Lung (tissue), 12 donors: ENCODE data around the gene C9orf50. TPM values are rescaled to one million over a fixed set of nuclear protein-coding genes. Genes with fewer than 3 reads are reported as not detected.

Source experiments
- ATAC-seq: fragments of 200-7000 bp; cut with Tn5 transposase; one replicate; pipeline ENCODE4 v1.9.1; 2020; ENCODE audit warnings: moderate number of reproducible peaks; ENCODE audit not compliant: insufficient read depth, low FRiP score
- DNase-seq, 3 donors: peaks; one replicate each; pipeline ENCODE4 v3.0.0-alpha.2; 2013 to 2017
- H3K27ac ChIP-seq, 2 donors: one replicate each; pipeline ENCODE4 v1.5.1; 2013; ENCODE audit warnings: mild to moderate bottlenecking in 2 of 2, moderate library complexity in 2 of 2, control low read depth in 1 of 2, inconsistent platforms in 1 of 2, low read depth in 1 of 2, low read length in 1 of 2
- H3K27me3 ChIP-seq, 3 donors: one replicate each; pipeline ENCODE4 v1.5.1; 2013; ENCODE audit warnings: low read length in 2 of 3; ENCODE audit not compliant: control insufficient read depth in 3 of 3, insufficient read depth in 3 of 3
- H3K36me3 ChIP-seq, 4 donors: one replicate each; pipeline ENCODE4 v1.5.1; 2013; ENCODE audit warnings: low read length in 4 of 4, mild to moderate bottlenecking in 1 of 4, moderate library complexity in 1 of 4; ENCODE audit not compliant: control insufficient read depth in 4 of 4, insufficient read depth in 4 of 4
- H3K4me1 ChIP-seq, 5 donors: one replicate each; pipeline ENCODE4 v1.5.1; 2013; ENCODE audit warnings: low read length in 5 of 5, mild to moderate bottlenecking in 2 of 5, moderate library complexity in 1 of 5; ENCODE audit not compliant: control insufficient read depth in 5 of 5, insufficient read depth in 5 of 5
- H3K4me3 ChIP-seq: one replicate; pipeline ENCODE4 v1.5.1; 2013; ENCODE audit warnings: mild to moderate bottlenecking, control low read depth, moderate library complexity
- H3K9ac ChIP-seq, 2 donors: one replicate each; pipeline ENCODE4 v1.5.1; 2013; ENCODE audit warnings: low read length in 2 of 2, control low read depth in 1 of 2; ENCODE audit not compliant: insufficient read depth in 1 of 2
- H3K9me3 ChIP-seq, 4 donors: one replicate each; pipeline ENCODE4 v1.5.1; 2013; ENCODE audit warnings: low read length in 3 of 4, mild to moderate bottlenecking in 1 of 4, moderate library complexity in 1 of 4; ENCODE audit not compliant: control insufficient read depth in 4 of 4, insufficient read depth in 3 of 4
- WGBS, 2 donors: extraction: QIAGEN DNeasy Blood & Tissue Kit; methylation state at CpG; one replicate each; pipeline ENCODE4 v1.1.7; 2013; 5-methylcytosine and 5-hydroxymethylcytosine counted together
- polyA plus RNA-seq, 2 donors: library from polyadenylated mRNA; stranded (reverse); fragments of 200-250 nt; gene quantifications; one replicate each; pipeline ENCODE4 v1.2.1, GENCODE V29; 2013
- total RNA-seq, 2 donors: library from RNA; depleted of rRNA in 1 of 2; stranded (reverse); fragments of >200 nt in 1 of 2; gene quantifications; one replicate each; pipeline ENCODE4 v1.2.1, GENCODE V29; 2014 to 2021
- TF ChIP-seq, protein P1 (sequence below): IDR thresholded peaks from 2 replicates; pipeline ENCODE4 v1.5.1; 2012; ENCODE audit warnings: mild to moderate bottlenecking; ENCODE audit errors: control extremely low read depth, extremely low read depth
- donor health status: control.
- donor health status: control.
- donor health status: Bipolar disorder and iron deficiency.
- donor health status: healthy.
- donor health status: DM: yes; HTN: yes; CAD: no.

C9orf50 gene
- total and polyA plus RNA-seq, 4 donors = 0.15 to 0.28 TPM; not detected in 2

DNA sequence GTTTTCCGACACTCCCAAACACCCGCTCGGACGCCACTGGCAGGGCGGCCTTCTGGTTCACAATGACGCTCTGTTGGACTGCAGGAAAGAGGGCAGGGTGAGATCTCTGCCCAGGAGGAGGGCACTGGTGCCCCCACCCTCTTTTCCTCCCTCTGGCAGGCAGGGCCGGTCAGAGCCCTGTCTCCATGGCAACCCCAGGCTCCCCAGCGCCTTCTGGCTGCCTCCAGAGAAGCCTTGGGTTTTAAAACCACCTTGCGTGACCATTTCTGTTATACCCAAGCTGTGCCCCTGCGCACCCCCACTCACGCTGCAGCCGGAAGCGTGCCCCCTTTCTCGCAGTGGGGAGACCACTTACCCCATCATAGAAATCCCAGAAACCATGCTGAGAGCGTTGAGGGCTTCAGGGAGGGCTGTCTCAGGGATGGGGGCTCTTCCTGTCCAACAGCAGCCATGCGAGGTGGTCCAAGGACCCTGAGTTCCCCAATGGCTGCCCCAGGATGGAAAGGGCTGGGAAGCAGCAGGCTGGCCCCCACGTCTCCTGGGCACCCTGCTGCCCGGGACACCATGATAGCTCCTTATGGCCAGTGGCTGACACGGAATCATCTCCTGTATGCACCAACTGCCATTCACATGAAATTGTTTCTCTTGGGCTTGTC lies 7.3 kb downstream of the C9orf50 start:
- Histone ChIP-seq H3K9me3 (no peaks in the 10 kb centered on the region), H3K4me3 (no peak overlapping the region), H3K9ac (no peak overlapping the region), H3K27me3 (no peaks in the 10 kb centered on the region), H3K4me1 (peaks cover 0 to 14% (median 12%) of the 10 kb centered on the region in 5 donors), H3K27ac (no peak overlapping the region), H3K36me3 (no peaks in the 10 kb centered on the region)
- no peak for DNase-seq
- TF ChIP-seq, protein P1, sequence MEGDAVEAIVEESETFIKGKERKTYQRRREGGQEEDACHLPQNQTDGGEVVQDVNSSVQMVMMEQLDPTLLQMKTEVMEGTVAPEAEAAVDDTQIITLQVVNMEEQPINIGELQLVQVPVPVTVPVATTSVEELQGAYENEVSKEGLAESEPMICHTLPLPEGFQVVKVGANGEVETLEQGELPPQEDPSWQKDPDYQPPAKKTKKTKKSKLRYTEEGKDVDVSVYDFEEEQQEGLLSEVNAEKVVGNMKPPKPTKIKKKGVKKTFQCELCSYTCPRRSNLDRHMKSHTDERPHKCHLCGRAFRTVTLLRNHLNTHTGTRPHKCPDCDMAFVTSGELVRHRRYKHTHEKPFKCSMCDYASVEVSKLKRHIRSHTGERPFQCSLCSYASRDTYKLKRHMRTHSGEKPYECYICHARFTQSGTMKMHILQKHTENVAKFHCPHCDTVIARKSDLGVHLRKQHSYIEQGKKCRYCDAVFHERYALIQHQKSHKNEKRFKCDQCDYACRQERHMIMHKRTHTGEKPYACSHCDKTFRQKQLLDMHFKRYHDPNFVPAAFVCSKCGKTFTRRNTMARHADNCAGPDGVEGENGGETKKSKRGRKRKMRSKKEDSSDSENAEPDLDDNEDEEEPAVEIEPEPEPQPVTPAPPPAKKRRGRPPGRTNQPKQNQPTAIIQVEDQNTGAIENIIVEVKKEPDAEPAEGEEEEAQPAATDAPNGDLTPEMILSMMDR = no peak
- 68 to 77% methylated on average over 18 to 19 of the region's 19 CpGs for WGBS, 2 donors
- no peak for ATAC-seq

DNA sequence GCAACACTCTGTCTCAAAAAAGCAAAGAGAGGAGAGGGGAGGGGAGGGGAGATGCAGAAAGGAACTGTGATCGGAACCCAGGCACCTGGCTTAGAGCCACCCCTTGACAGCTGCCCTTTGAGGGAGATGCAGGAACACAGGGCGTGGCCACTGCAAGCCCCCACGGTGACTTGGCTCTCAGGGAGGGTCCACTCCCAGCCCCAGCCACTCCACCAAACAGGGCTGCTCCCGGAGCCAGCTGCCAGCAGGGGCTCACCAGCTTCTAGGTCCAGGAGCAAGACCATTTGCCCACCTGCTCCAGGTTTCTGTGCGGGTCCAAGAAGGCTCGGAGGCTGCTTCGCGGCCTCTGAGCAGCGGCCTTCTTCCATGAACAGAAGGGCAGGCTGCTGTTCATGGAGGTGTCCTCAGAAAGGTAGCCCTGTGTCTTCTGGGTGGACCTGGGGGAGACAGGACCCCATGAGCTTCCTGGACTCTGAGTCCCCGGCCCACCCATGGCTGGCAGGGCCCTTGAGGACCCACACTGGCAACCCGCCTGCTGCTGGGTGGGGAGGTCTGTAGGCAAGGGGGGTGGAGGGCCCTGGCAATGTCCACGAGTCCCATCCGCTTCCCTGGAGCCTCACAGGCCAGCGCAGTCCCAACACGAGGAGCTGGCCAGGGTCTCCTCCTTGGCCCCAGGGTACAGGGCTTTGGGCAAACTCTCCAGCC lies 7.9 kb downstream of the C9orf50 start:
- Histone ChIP-seq H3K9ac (no peak overlapping the region), H3K4me3 (no peak overlapping the region), H3K4me1 (peaks cover 0 to 14% (median 12%) of the 10 kb centered on the region in 5 donors), H3K27ac (no peak overlapping the region), H3K36me3 (no peaks in the 10 kb centered on the region), H3K9me3 (no peaks in the 10 kb centered on the region), H3K27me3 (no peaks in the 10 kb centered on the region)
- DNase-seq (no peak), ATAC-seq (no peak)
- WGBS, 2 donors = 78 to 81% methylated on average over 15 of the region's 15 CpGs
- TF ChIP-seq, protein P1 = no peak

DNA sequence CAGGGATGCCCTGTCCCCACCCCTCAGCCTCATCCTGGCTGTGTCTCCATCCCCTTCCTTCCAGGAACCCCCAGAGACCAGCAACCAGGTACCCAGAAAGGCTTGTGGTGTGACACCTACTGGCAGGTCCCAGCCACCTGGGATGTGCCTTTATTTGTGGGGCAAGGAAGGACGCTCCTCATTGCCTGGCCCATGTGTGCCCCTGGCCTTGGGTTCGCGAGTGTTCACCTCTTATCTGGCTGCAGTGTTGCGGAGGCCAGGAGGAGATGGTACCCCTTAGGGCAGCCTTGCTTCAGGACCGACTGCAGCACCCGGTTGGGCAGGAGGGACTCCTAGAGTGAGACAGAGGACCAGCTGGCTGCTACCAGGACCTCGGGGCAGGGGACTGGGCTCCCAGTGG lies 8.8 kb downstream of the C9orf50 start:
- ATAC-seq (no peak), DNase-seq (no peak)
- H3K4me1 ChIP-seq = peaks cover 0 to 22% (median 20%) of the 10 kb centered on the region in 5 donors
- WGBS, 2 donors = 83 to 87% methylated on average over 7 of the region's 7 CpGs
- TF ChIP-seq, protein P1 = no peak
- H3K27ac ChIP-seq = no peak overlapping the region
- no peak overlapping the region for H3K9ac ChIP-seq
- H3K27me3 ChIP-seq = no peaks in the 10 kb centered on the region
- H3K9me3 ChIP-seq = no peaks in the 10 kb centered on the region
- H3K36me3 ChIP-seq = no peaks in the 10 kb centered on the region
- H3K4me3 ChIP-seq = no peak overlapping the region
